Transverse colon (tissue), 4 donors: ENCODE data around the gene RET. TPM values are rescaled to one million over a fixed set of nuclear protein-coding genes. Genes with fewer than 3 reads are reported as not detected.

ENCODE experiments used
- DNase-seq: peaks from one replicate; pipeline ENCODE4 v3.0.0-alpha.2; 2019
- H3K27ac ChIP-seq, 4 donors: fragments of 200-600 bp; sonication (generic); 2 replicates each; pipeline ENCODE4 v1.5.1; 2016 to 2018; ENCODE audit warnings: inconsistent platforms in 4 of 4
- H3K27me3 ChIP-seq: fragments of 200-600 bp; sonication (generic); 2 replicates; pipeline ENCODE4 v1.5.1; 2017; ENCODE audit warnings: inconsistent platforms
- H3K36me3 ChIP-seq, 4 donors: fragments of 200-600 bp; sonication (generic); 2 replicates each; pipeline ENCODE4 v1.5.1; 2017 to 2019; ENCODE audit warnings: inconsistent platforms in 4 of 4
- H3K4me1 ChIP-seq, 4 donors: fragments of 200-600 bp; sonication (generic); 2 replicates each; pipeline ENCODE4 v1.5.1; 2017 to 2020; ENCODE audit warnings: inconsistent platforms in 4 of 4
- H3K4me3 ChIP-seq, 4 donors: fragments of 200-600 bp; sonication (generic); 1 replicate in 1 of 4; 2 replicates in 3 of 4; pipeline versions ENCODE4 v1.5.1 to v1.6.1; 2017 to 2019; ENCODE audit warnings: inconsistent platforms in 4 of 4
- H3K9me3 ChIP-seq, 2 donors: fragments of 200-600 bp; sonication (generic); 2 replicates each; pipeline ENCODE4 v1.5.1; 2017 to 2019; ENCODE audit warnings: inconsistent platforms in 2 of 2
- CTCF ChIP-seq, 5 experiments: fragments of 200-600 bp in 3 of 5; fragments of 450-650 bp in 2 of 5; sonication (generic) in 3 of 5; IDR thresholded peaks; 1 replicate in 2 of 5; 2 replicates in 3 of 5; pipeline ENCODE4 v1.5.1; 2016 to 2017; ENCODE audit warnings: antibody characterized with exemption in 5 of 5, inconsistent platforms in 3 of 5, mild to moderate bottlenecking in 2 of 5, moderate library complexity in 1 of 5
- EP300 ChIP-seq: sonication (generic); formaldehyde crosslinking; IDR thresholded peaks from one replicate; pipeline ENCODE4 v1.6.1; 2017; ENCODE audit warnings: antibody characterized with exemption, low read depth
- POLR2A ChIP-seq: fragments of 450-650 bp; IDR thresholded peaks from one replicate; pipeline ENCODE4 v1.6.1; 2016; ENCODE audit warnings: antibody characterized with exemption, mild to moderate bottlenecking, moderate library complexity
- POLR2AphosphoS5 ChIP-seq, 3 donors: sonication (generic); formaldehyde crosslinking; IDR thresholded peaks; one replicate each; pipeline ENCODE4 v1.6.1; 2016; ENCODE audit warnings: antibody characterized with exemption in 3 of 3
- WGBS, 2 donors: methylation state at CpG; one replicate each; pipeline ENCODE4 v1.1.5; 2018; ENCODE audit warnings: low coverage in 1 of 2; 5-methylcytosine and 5-hydroxymethylcytosine counted together
- in situ Hi-C, 4 donors: fragments of 200-750 bp; cut with MboI; loops; one replicate each; pipeline versions ENCODE4 v1.15.0 to v1.15.1; 2017; ENCODE audit warnings: low sequenced_read_pairs in 3 of 4, low pct_ligation_motif_present in 1 of 4, low pct_unique_long_range_greater_than_20kb in 1 of 4
- intact Hi-C: fragments of 100-400 bp; cut with DNase I; formaldehyde crosslinking; loops from one replicate; pipeline ENCODE4 v1.15.1; 2023; ENCODE audit warnings: low total_unique reads
- total RNA-seq, 4 donors: library from RNA; depleted of rRNA; stranded (reverse); fragments of >200 nt; gene quantifications; one replicate each; pipeline ENCODE4 v1.1.0, GENCODE V29; 2016

Gene RET
- total RNA-seq, 4 donors from 2014 or later, result 0.37 to 5.6 (median 1.4) TPM

- TF ChIP-seq EP300, result no peak
- TF ChIP-seq POLR2A, result no peak
- TF ChIP-seq CTCF (IDR thresholded peaks at IDR 0.05), result no peak
- no peak for TF ChIP-seq POLR2AphosphoS5 (IDR thresholded peaks at IDR 0.05)
- in situ Hi-C loops, result loop anchor here in 1 of 4 donors (25.0 kb wide), 1 partner anchor 215 kb away; no protein-coding TSS in a partner anchor
- peak overlapping the region in 3 of 4 donors; percentile 28 to 53 (median 44) for H3K4me3 ChIP-seq
- 7% methylated on average over 56 of the region's 72 CpGs; no CpG with 5 or more reads in 1 of the 2 donors for WGBS, 2 donors
- no peaks in the 10 kb centered on the region for H3K9me3 ChIP-seq
- no peaks in the 10 kb centered on the region for H3K36me3 ChIP-seq
- intact Hi-C loops, result no loop called here
- no peak overlapping the region for H3K27ac ChIP-seq
- peaks cover 50% of the 10 kb centered on the region for H3K27me3 ChIP-seq
- DNase-seq, result no peak
- peaks cover 0 to 20% (median 17%) of the 10 kb centered on the region in 4 donors for H3K4me1 ChIP-seq
Observed at GRCh38 chr10:43077421-43078171, 727 bp downstream of the RET start.

DNA sequence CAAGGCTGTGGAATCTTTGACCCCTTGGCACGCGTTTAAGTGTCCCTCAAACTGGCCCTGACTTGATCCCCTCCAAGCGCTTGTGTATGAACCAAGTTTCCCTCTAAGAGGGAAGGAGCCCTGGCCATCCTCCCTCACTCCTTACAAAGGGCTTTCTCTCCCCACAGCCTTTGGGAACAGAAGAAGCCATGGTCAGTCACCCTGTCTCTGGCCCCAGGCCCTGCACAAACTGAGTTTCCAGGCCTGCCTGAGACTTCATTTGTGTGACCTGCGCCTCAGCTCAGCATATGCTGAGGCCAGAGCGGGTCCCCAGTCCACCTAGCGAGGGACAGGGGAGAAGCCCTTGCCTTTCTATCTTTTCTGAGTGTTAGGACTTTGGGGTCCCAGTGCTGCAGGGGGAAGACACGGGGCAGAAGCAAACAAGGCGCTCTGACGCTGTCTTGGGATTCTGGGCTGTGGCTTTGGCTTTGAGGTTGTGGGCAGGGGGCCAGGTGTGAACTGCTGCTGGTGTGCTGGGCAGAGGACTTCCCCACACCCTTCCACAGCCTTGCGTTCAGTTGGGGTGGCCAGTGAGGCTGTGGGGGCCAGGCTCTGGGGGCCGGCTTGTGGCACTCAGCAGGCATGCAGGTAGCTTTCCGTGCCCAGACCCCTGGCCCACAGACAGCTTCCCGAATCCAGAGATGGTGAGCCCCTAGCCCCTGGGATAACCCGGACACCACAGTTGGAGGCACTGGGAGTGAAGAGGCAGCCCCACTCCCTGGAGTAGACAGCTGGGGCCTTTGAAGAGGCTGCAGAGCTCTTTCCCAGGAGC lies 1.5 kb downstream of the RET start:
- intact Hi-C loops, result no loop called here
- H3K27ac ChIP-seq, result no peak overlapping the region
- H3K9me3 ChIP-seq, result no peaks in the 10 kb centered on the region
- no peaks in the 10 kb centered on the region for H3K36me3 ChIP-seq
- in situ Hi-C loops, result loop anchor here in 1 of 4 donors (25.0 kb wide), 1 partner anchor 216 kb away; no protein-coding TSS in a partner anchor
- H3K4me1 ChIP-seq, result peaks cover 0 to 20% (median 17%) of the 10 kb centered on the region in 4 donors
- no peak overlapping the region for H3K4me3 ChIP-seq
- WGBS, 2 donors, result 77 to 100% methylated on average over 1 to 14 of the region's 14 CpGs
- no peak for DNase-seq
- peaks cover 50% of the 10 kb centered on the region for H3K27me3 ChIP-seq
- no peak for TF ChIP-seq CTCF (IDR thresholded peaks at IDR 0.05)
- TF ChIP-seq EP300, result no peak
- TF ChIP-seq POLR2AphosphoS5 (IDR thresholded peaks at IDR 0.05), result no peak
- no peak for TF ChIP-seq POLR2A

- intact Hi-C loops, result no loop called here
- Histone ChIP-seq H3K4me3 (no peak overlapping the region), H3K27me3 (peaks cover 50% of the 10 kb centered on the region), H3K9me3 (no peaks in the 10 kb centered on the region), H3K27ac (no peak overlapping the region), H3K36me3 (no peaks in the 10 kb centered on the region), H3K4me1 (peaks cover 0 to 20% (median 17%) of the 10 kb centered on the region in 4 donors)
- TF ChIP-seq CTCF (IDR thresholded peaks at IDR 0.05), result peak; percentile 10 to 32 (median 24)
- no peak for TF ChIP-seq POLR2A
- WGBS, 2 donors, result 63% methylated on average over 7 of the region's 10 CpGs; no CpG with 5 or more reads in 1 of the 2 donors
- in situ Hi-C loops, result loop anchor here in 1 of 4 donors (25.0 kb wide), 1 partner anchor 217 kb away; no protein-coding TSS in a partner anchor
- peak; percentile 13 for DNase-seq
Observed at GRCh38 chr10:43078986-43079273, 2.1 kb downstream of the RET start.

DNA sequence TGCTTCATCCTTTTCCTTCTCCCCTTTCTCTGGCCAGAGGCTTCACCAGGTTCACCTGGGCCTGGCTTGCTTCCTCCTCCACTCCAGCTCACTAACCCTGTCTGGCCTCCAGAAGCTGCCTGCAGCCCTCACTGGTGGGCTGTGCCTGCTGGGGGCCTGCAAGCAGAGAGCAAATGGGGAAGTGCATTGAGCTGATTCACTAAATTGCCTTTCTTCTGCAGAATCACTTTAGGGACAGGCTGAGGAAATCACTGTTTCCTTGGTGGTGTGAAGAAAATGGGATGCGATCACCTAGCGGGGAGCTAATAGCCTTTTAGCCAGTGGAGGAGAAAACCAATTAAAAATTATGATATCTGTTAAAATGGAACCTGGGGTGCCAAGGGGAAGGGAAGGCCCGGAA lies 3.0 kb downstream of the RET start:
- Histone ChIP-seq H3K4me1 (peaks cover 0 to 20% (median 17%) of the 10 kb centered on the region in 4 donors), H3K36me3 (no peaks in the 10 kb centered on the region), H3K9me3 (no peaks in the 10 kb centered on the region), H3K27me3 (peaks cover 46% of the 10 kb centered on the region), H3K4me3 (no peak overlapping the region), H3K27ac (no peak overlapping the region)
- WGBS, 2 donors, result 56 to 72% methylated on average over 3 of the region's 3 CpGs
- in situ Hi-C loops (loop anchor here in 1 of 4 donors (25.0 kb wide), 1 partner anchor 218 kb away; no protein-coding TSS in a partner anchor), intact Hi-C loops (no loop called here)
- TF ChIP-seq EP300, result no peak
- no peak for TF ChIP-seq POLR2AphosphoS5 (IDR thresholded peaks at IDR 0.05)
- TF ChIP-seq POLR2A, result no peak
- TF ChIP-seq CTCF (IDR thresholded peaks at IDR 0.05), result no peak
- DNase-seq, result no peak
